Tibial artery (tissue), 4 donors: Measurements from ENCODE around the gene ISG15.
"Not testable (repeated sequence)": the region's sequence is repeated elsewhere in the genome, so short reads cannot be mapped to it uniquely, and the experiment has no call there.

Source experiments
- DNase-seq, 2 donors: peaks; one replicate each; pipeline ENCODE4 v3.0.0-alpha.2; 2019
- H3K27ac ChIP-seq, 2 donors: fragments of 200-600 bp; sonication (generic) in 1 of 2; 1 replicate in 1 of 2; 2 replicates in 1 of 2; pipeline ENCODE4 v1.5.1; 2018 to 2019; ENCODE audit warnings: mild to moderate bottlenecking in 1 of 2
- H3K27me3 ChIP-seq, 2 donors: fragments of 200-600 bp; sonication (generic) in 1 of 2; one replicate each; pipeline versions ENCODE4 v1.5.1 to v1.6.0; 2016 to 2019
- H3K36me3 ChIP-seq, 3 donors: fragments of 200-600 bp; sonication (generic) in 2 of 3; one replicate each; pipeline ENCODE4 v1.5.1; 2016 to 2019; ENCODE audit warnings: mild to moderate bottlenecking in 2 of 3
- H3K4me1 ChIP-seq, 4 donors: fragments of 200-600 bp; sonication (generic) in 2 of 4; 1 replicate in 3 of 4; 2 replicates in 1 of 4; pipeline ENCODE4 v1.5.1; 2016 to 2019
- H3K4me3 ChIP-seq, 2 donors: fragments of 200-600 bp; sonication (generic) in 1 of 2; 1 replicate in 1 of 2; 2 replicates in 1 of 2; pipeline ENCODE4 v1.5.1; 2018 to 2019; ENCODE audit warnings: mild to moderate bottlenecking in 2 of 2
- H3K9me3 ChIP-seq, 3 donors: fragments of 200-600 bp; sonication (generic) in 1 of 3; one replicate each; pipeline ENCODE4 v1.5.1; 2016 to 2019
- CTCF ChIP-seq, 2 experiments: fragments of 200-600 bp in 1 of 2; fragments of 450-650 bp in 1 of 2; IDR thresholded peaks; one replicate each; pipeline ENCODE4 v1.5.1; 2017 to 2019; ENCODE audit warnings: antibody characterized with exemption in 2 of 2, mild to moderate bottlenecking in 1 of 2, moderate library complexity in 1 of 2
- intact Hi-C: fragments of 100-400 bp; cut with DNase I; formaldehyde crosslinking; loops from one replicate; pipeline ENCODE4 v1.15.0; 2023; ENCODE audit warnings: low total_unique reads

The ISG15 gene

DNA sequence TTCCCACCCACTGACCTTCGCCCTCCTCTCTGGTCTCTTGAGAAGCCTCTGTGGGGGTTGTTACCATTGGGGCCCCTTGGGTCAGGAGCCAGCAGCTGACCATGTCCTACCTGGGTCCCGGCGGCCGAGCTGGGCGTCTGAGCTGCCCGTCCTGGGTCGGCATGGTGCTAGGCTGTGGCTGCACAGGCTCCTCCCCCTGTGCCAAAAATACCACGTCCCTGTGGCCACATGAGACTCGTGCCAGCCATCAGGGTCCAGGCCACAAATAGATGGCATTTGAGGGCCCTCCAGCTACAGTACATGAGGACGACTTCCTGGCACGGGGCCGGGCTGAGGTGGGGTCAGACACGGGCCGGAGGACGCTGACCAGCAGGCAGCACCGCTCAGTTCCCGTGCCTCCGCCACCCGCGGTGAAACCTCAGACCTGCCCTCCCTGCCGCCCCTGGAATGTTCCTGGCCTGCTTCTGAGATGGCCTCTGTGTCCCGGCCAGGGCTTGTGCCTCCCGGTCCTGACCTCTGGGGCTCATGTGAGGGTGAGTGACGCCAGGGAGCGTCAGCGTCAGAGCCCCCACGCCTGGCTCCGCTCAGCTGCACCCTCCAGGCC is 31.2 kb upstream of the ISG15 start, which contains the start of gene PERM1:
TSS of gene PERM1 (minus strand) at position 139 of the 604 bp plus-strand sequence. CDS start 1,064 bp downstream, outside the sequence.
- no peaks in the 10 kb centered on the region for H3K36me3 ChIP-seq
- intact Hi-C loops = no loop called here
- DNase-seq = peak in 1 of 2 donors; percentile 87
- peak within 1 kb of the TSS; percentile 28 to 57 for H3K27ac ChIP-seq
- peaks cover 0 to 2% of the 10 kb centered on the region in 2 donors for H3K27me3 ChIP-seq
- H3K4me3 ChIP-seq = no peak within 1 kb of the TSS
- no peaks in the 10 kb centered on the region for H3K9me3 ChIP-seq
- H3K4me1 ChIP-seq = peaks cover 0 to 27% (median 19%) of the 10 kb centered on the region in 4 donors
- no peak for TF ChIP-seq CTCF (IDR thresholded peaks at IDR 0.05)

DNA sequence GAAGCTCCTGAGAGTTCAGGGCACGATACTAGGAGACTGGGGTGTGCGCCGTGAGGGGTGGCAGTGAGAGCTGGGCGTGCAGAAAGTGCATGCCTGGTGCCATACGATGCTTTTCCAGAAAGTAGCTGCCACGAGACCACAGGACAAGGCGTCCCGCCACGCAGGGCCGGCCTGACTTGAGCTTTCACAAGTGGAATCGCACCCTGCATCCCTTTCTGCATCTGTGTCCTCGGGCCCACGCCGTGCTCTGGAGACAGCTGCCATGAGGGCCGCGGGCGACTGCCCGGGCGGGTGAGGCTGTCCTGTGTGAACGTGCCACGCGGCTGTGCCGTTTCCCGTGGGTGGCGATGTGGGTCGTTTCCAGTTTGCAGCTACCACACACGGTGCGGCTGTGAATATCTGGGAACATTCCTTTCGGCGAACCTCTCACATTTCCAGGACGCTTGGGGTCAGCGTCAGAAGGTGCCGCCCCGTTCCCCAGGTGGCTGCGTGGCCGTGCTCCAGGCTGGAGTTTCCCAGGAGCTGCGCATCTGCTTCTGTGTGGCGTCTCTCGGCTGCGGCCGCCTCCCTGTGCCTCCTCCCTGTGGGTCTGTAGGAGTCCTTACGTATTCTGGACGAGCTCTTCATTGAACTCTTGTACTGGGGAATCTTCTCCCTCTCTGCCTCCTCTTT is 30.4 kb upstream of the ISG15 start:
- Histone ChIP-seq H3K4me1 (peaks cover 0 to 27% (median 19%) of the 10 kb centered on the region in 4 donors), H3K27ac (peak overlapping the region in 1 of 2 donors; percentile 24)
- intact Hi-C loops = no loop called here

DNA sequence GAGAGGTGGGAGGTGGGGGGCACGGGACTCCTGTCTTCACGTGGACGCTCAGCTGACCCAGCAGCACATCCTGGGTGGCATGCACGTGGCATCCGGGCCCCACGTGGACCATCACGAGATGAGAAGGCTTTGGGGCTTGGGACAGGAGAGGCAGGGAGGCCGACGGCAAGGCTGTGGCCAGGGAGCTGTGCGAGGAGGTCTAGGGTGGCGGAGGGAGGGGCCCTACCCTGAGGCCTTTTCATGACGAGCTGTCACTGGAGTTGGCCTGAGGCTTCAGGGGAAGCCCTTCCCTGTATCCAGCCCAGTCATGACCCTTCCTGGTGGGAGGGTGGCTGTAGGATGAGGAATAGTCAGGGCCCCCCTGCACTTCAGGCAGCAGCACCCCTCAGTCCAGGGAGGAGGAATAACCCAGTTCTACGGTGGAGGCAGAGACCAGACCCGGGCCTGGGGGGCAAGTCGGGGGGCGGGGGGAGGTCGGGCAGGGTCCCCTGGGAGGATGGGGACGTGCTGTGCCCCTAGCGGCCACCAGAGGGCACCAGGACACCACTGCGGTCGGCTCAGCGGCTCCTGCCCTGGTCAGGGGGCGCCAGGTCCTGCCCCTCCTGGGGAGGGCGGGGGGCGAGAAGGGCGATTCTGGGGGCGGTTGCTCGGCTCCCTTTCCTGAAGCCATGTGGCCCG is 29.4 kb upstream of the ISG15 start:
- Histone ChIP-seq H3K9me3 (peaks cover 0 to 4% (median 0%) of the 10 kb centered on the region in 3 donors), H3K27ac (no peak overlapping the region), H3K4me1 (peaks cover 0 to 27% (median 19%) of the 10 kb centered on the region in 4 donors), H3K4me3 (no peak overlapping the region), H3K36me3 (no peaks in the 10 kb centered on the region), H3K27me3 (peaks cover 0 to 2% of the 10 kb centered on the region in 2 donors)
- TF ChIP-seq CTCF (IDR thresholded peaks at IDR 0.05) = peak; percentile 55 to 98
- no peak for DNase-seq
- intact Hi-C loops = loop anchor here (2.0 kb wide), 1 partner anchor 79 kb away; no protein-coding TSS in a partner anchor

More for the DNA sequence above, 30.4 kb upstream of the ISG15 start:
- DNase-seq = no peak
- Histone ChIP-seq H3K27me3 (peaks cover 0 to 2% of the 10 kb centered on the region in 2 donors), H3K36me3 (no peaks in the 10 kb centered on the region), H3K9me3 (no peaks in the 10 kb centered on the region), H3K4me3 (no peak overlapping the region)
- TF ChIP-seq CTCF (IDR thresholded peaks at IDR 0.05) = no peak

GRCh38 chr1:984476-984814 is 28.9 kb upstream of the ISG15 start:
- intact Hi-C loops = loop anchor here (2.0 kb wide), 1 partner anchor 78 kb away; no protein-coding TSS in a partner anchor
- H3K36me3 ChIP-seq = no peaks in the 10 kb centered on the region
- H3K4me1 ChIP-seq = peaks cover 0 to 27% (median 19%) of the 10 kb centered on the region in 4 donors
- H3K27me3 ChIP-seq = peaks cover 0 to 2% of the 10 kb centered on the region in 2 donors
- no peak overlapping the region for H3K27ac ChIP-seq
- no peak for DNase-seq
- H3K4me3 ChIP-seq = no peak overlapping the region
- peaks cover 0 to 4% (median 0%) of the 10 kb centered on the region in 3 donors for H3K9me3 ChIP-seq
- peak in 1 of 2 experiments; percentile 4 for TF ChIP-seq CTCF (IDR thresholded peaks at IDR 0.05)

- intact Hi-C loops = loop anchor here (2.0 kb wide), 1 partner anchor 78 kb away; no protein-coding TSS in a partner anchor
- Histone ChIP-seq H3K36me3 (no peaks in the 10 kb centered on the region), H3K27me3 (peaks cover 0 to 2% of the 10 kb centered on the region in 2 donors), H3K9me3 (peaks cover 0 to 7% (median 0%) of the 10 kb centered on the region in 3 donors), H3K27ac (no peak overlapping the region), H3K4me3 (no peak overlapping the region), H3K4me1 (peaks cover 0 to 27% (median 19%) of the 10 kb centered on the region in 4 donors)
- TF ChIP-seq CTCF (IDR thresholded peaks at IDR 0.05) = no peak
- DNase-seq = no peak
These were observed 28.2 kb upstream of the ISG15 start for GRCh38 chr1:985126-985525.

DNA sequence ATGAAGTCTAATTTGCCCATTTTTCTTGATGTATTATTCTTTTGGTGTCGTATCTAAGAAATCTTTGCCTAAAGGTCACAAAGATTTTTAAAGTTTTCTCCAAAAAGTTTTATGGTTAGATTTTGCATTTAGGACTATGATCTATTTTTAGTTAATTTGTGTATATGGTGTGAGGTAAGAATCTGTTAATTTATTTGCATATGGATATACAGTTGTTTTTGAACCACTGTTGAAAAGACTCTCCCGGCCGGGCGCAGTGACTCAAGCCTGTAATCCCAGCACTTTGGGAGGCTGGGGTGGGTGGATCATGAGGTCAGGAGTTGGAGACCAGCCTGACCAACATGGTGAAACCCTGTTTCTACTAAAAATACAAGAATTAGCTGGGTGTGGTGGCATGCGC is 25.2 kb upstream of the ISG15 start:
- H3K4me1 ChIP-seq, intact Hi-C loops, H3K27me3 ChIP-seq, H3K4me3 ChIP-seq, H3K27ac ChIP-seq, H3K36me3 ChIP-seq, DNase-seq: not testable (repeated sequence)
- peaks cover 0 to 28% (median 6%) of the 10 kb centered on the region in 3 donors for H3K9me3 ChIP-seq

GRCh38 chr1:991275-991674 is 22.0 kb upstream of the ISG15 start:
- H3K4me1 ChIP-seq, DNase-seq, H3K27ac ChIP-seq, H3K4me3 ChIP-seq, intact Hi-C loops, H3K27me3 ChIP-seq, H3K36me3 ChIP-seq: not testable (repeated sequence)
- H3K9me3 ChIP-seq = peaks cover 0 to 28% (median 6%) of the 10 kb centered on the region in 3 donors
